ENCODE results near the gene XRCC4. TPM values are rescaled to one million over a fixed set of nuclear protein-coding genes. Genes with fewer than 3 reads are reported as not detected.

XRCC4 gene
- total RNA-seq, 1 experiment from 2014 or later = 10.8 TPM

DNA sequence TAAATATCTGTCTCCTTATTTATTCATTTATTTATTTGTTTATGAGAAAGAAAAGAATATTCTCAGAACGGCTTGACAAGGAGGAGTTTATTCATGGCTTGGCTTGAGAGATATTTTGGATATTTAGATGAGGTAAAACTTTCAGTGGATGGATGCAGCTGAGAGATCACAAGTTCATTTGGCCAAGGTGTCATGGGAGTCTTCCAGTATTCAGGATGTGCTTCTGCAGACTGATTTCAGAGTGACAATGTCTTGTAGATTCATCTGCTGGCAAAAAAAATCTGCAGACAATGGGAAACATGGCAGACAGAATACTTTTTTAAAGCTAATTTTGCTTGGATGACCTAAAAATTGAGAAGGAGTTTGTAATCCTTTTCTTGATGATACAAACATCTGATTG lies 38.5 kb downstream of the XRCC4 start:
- no peaks in the 10 kb centered on the region for H3K23me2 ChIP-seq (ENCODE audit: insufficient read length, low read depth, low read length, poor library complexity, severe bottlenecking)
- no peak overlapping the region for H2BK120ac ChIP-seq (ENCODE audit: low read depth, low read length, poor library complexity, severe bottlenecking)
- no peak overlapping the region for H4K8ac ChIP-seq (replicated peaks; ENCODE audit: insufficient read length, low read depth, low read length)
- no peaks in the 10 kb centered on the region for H3K4me1 ChIP-seq (ENCODE audit: insufficient read depth, low read length)
- no peak overlapping the region for H2AK5ac ChIP-seq (ENCODE audit: insufficient read length, low read length)
- TF ChIP-seq, protein P1, sequence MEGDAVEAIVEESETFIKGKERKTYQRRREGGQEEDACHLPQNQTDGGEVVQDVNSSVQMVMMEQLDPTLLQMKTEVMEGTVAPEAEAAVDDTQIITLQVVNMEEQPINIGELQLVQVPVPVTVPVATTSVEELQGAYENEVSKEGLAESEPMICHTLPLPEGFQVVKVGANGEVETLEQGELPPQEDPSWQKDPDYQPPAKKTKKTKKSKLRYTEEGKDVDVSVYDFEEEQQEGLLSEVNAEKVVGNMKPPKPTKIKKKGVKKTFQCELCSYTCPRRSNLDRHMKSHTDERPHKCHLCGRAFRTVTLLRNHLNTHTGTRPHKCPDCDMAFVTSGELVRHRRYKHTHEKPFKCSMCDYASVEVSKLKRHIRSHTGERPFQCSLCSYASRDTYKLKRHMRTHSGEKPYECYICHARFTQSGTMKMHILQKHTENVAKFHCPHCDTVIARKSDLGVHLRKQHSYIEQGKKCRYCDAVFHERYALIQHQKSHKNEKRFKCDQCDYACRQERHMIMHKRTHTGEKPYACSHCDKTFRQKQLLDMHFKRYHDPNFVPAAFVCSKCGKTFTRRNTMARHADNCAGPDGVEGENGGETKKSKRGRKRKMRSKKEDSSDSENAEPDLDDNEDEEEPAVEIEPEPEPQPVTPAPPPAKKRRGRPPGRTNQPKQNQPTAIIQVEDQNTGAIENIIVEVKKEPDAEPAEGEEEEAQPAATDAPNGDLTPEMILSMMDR (conservative IDR thresholded peaks at IDR 0.05) = no peak
- H3K79me1 ChIP-seq (ENCODE audit: insufficient read depth, low read depth, low read length, poor library complexity, severe bottlenecking) = no peaks in the 10 kb centered on the region
- no peak overlapping the region for H3K14ac ChIP-seq (ENCODE audit: insufficient read depth, low read length)
- no peaks in the 10 kb centered on the region for H4K20me1 ChIP-seq (ENCODE audit: control insufficient read depth, insufficient read depth, insufficient read length)
- no peak overlapping the region for H3T11ph ChIP-seq (ENCODE audit: low read length)
- no peak overlapping the region for H2AFZ ChIP-seq (ENCODE audit: low read length)
- H2BK15ac ChIP-seq (ENCODE audit: low read depth, low read length) = no peak overlapping the region
- no peak overlapping the region for H4K91ac ChIP-seq (ENCODE audit: insufficient read length, low read depth, low read length)
- no peak overlapping the region for H2BK20ac ChIP-seq (ENCODE audit: low read depth, low read length, poor library complexity, severe bottlenecking)
- no peaks in the 10 kb centered on the region for H3K27me3 Mint-ChIP-seq (ENCODE audit: low read depth)
- no peak overlapping the region for H3K27ac Mint-ChIP-seq
- H4K5ac ChIP-seq (ENCODE audit: insufficient read length, low read depth, low read length) = no peak overlapping the region
- no peak overlapping the region for H2BK5ac ChIP-seq (ENCODE audit: insufficient read length, low read length)
- no peak overlapping the region for H3K9ac ChIP-seq (ENCODE audit: extremely low read depth, insufficient read length, low read length)
- no peak overlapping the region for H3K4me2 ChIP-seq (ENCODE audit: insufficient read depth, insufficient read length, low read length)
- no peak overlapping the region for H3K27ac ChIP-seq (ENCODE audit: insufficient read length, low read depth, low read length)
- no peaks in the 10 kb centered on the region for H3K27me3 ChIP-seq (ENCODE audit: insufficient read depth, low read length)
- H2BK12ac ChIP-seq (ENCODE audit: insufficient read length, low read depth, low read length) = no peak overlapping the region
- no CpG with 5 or more reads among the region's 1 CpG for WGBS (ENCODE audit: extremely low coverage, insufficient read length, low lambda C conversion rate)
- peaks cover 31 to 50% (median 42%) of the 10 kb centered on the region in 3 experiments for H3K36me3 Mint-ChIP-seq (ENCODE audit: insufficient read depth in 1 of 3, low read depth in 3 of 3)
- no peaks in the 10 kb centered on the region for H3K79me2 ChIP-seq (ENCODE audit: insufficient read depth, low read length)
- no peak overlapping the region for H3K23ac ChIP-seq (ENCODE audit: insufficient read length, low read depth, low read length)
- H3K9me3 Mint-ChIP-seq = peaks cover 23 to 35% of the 10 kb centered on the region in 2 experiments
- H3K4me3 Mint-ChIP-seq = no peak overlapping the region
- DNase-seq = no peak
- H3K56ac ChIP-seq (ENCODE audit: insufficient read length, low read depth, low read length) = no peak overlapping the region
- no peak overlapping the region for H3K18ac ChIP-seq (ENCODE audit: insufficient read length, low read depth, low read length)
- H3K4ac ChIP-seq (ENCODE audit: low read depth, low read length) = no peak overlapping the region
- H3K4me1 Mint-ChIP-seq = no peaks in the 10 kb centered on the region
- no peaks in the 10 kb centered on the region for H3K9me3 ChIP-seq (ENCODE audit: control insufficient read depth, low read depth, low read length)
